ENCODE results near the gene NOVA2.

NOVA2 gene

DNA sequence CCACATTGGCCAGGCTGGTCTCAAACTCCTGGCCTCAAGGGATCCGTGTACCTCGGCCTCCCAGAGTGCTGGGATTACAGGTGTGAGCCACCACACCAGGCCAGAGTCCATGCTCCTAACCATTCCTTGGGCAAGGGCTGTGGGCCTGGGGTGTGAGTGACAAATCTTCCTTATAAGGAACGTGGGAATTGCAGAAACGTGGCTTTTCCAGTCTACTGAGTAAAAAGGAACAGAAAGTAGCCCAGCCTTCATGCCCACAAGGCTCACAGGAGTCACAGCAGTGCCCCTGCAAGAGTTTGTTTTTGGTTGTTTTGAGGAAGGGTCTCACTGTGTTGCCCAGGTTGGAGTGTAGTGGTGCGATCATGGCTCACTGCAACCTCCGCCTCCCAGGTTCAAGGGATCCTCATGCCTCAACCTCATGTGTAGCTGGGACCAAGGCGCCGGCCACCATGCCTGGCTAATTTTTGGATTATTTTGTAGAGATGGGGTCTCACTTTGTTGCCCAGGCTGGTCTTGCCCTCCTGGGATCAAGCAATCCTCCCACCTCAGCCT is 76.3 kb downstream of the NOVA2 start:
- TF ChIP-seq TEAD4 (IDR thresholded peaks at IDR 0.05) (no peak), TAF1 (IDR thresholded peaks at IDR 0.05; ENCODE audit: low read depth) (no peak), EP300 (IDR thresholded peaks at IDR 0.05; ENCODE audit: borderline replicate concordance) (no peak), CEBPB (IDR thresholded peaks at IDR 0.05) (no peak), ZBTB7A (IDR thresholded peaks at IDR 0.05; ENCODE audit: low read depth) (no peak), CREB1 (IDR thresholded peaks at IDR 0.05; ENCODE audit: low read depth) (no peak), FOXM1 (IDR thresholded peaks at IDR 0.05; ENCODE audit: borderline replicate concordance, low read depth) (no peak), YY1 (IDR thresholded peaks at IDR 0.05; ENCODE audit: low read depth) (no peak)
- TF ChIP-seq, protein P1, sequence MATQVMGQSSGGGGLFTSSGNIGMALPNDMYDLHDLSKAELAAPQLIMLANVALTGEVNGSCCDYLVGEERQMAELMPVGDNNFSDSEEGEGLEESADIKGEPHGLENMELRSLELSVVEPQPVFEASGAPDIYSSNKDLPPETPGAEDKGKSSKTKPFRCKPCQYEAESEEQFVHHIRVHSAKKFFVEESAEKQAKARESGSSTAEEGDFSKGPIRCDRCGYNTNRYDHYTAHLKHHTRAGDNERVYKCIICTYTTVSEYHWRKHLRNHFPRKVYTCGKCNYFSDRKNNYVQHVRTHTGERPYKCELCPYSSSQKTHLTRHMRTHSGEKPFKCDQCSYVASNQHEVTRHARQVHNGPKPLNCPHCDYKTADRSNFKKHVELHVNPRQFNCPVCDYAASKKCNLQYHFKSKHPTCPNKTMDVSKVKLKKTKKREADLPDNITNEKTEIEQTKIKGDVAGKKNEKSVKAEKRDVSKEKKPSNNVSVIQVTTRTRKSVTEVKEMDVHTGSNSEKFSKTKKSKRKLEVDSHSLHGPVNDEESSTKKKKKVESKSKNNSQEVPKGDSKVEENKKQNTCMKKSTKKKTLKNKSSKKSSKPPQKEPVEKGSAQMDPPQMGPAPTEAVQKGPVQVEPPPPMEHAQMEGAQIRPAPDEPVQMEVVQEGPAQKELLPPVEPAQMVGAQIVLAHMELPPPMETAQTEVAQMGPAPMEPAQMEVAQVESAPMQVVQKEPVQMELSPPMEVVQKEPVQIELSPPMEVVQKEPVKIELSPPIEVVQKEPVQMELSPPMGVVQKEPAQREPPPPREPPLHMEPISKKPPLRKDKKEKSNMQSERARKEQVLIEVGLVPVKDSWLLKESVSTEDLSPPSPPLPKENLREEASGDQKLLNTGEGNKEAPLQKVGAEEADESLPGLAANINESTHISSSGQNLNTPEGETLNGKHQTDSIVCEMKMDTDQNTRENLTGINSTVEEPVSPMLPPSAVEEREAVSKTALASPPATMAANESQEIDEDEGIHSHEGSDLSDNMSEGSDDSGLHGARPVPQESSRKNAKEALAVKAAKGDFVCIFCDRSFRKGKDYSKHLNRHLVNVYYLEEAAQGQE (IDR thresholded peaks at IDR 0.05; ENCODE audit: low read depth) = no peak

DNA sequence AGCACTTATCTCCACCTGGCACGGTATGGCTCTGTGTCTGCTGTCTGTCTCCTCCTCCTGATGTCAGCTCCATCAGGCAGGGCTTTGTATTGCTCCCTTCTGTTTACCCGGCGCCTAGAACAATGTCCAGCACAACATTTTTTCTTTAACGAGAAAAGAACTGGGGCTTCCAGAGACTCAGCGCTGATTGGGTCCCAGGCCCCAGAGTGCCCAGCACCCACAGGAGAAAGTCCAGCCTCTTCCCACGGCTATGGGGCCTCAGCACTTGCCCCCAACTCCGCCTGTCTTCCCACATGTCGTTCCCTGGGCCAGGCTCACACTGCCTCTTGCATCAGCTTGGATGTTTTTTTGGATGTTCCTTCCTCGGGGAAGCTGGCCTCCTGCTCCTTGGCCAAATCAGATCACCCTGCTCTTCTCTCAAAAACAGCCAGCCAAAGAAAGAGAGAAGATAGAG is 78.1 kb downstream of the NOVA2 start:
- TF ChIP-seq CREB1 (IDR thresholded peaks at IDR 0.05; ENCODE audit: low read depth) (no peak), NFIC (IDR thresholded peaks at IDR 0.05) (no peak), ZBTB7A (IDR thresholded peaks at IDR 0.05; ENCODE audit: low read depth) (no peak), RAD21 (IDR thresholded peaks at IDR 0.05; ENCODE audit: low read depth) (no peak), TAF1 (IDR thresholded peaks at IDR 0.05; ENCODE audit: low read depth) (no peak), TEAD4 (IDR thresholded peaks at IDR 0.05) (no peak), EP300 (IDR thresholded peaks at IDR 0.05; ENCODE audit: borderline replicate concordance) (no peak), CEBPB (IDR thresholded peaks at IDR 0.05) (no peak), TCF12 (IDR thresholded peaks at IDR 0.05; ENCODE audit: low read depth) (no peak)
- TF ChIP-seq, protein P2, sequence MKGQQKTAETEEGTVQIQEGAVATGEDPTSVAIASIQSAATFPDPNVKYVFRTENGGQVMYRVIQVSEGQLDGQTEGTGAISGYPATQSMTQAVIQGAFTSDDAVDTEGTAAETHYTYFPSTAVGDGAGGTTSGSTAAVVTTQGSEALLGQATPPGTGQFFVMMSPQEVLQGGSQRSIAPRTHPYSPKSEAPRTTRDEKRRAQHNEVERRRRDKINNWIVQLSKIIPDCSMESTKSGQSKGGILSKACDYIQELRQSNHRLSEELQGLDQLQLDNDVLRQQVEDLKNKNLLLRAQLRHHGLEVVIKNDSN (IDR thresholded peaks at IDR 0.05) = no peak

DNA sequence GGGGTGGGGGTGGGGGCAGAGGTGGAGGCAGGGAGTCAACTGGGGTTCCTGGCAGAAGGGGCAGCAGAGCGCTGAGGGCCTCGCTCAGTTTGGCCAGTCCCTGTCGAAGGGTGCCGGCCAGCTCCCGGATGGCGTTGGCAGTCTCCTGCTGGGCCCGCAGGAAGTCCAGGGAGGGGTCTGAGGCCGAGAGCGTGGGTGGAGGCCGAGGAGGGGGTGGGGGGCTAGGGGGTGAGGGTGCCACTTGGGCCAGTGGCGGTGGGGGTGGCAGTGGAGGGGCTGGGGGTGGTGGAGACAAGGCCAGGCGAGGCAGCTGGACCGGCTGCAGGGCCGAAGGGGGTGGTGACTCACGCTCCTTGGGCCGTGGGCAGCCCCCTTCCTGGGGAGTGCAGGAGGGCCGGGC is 82.8 kb downstream of the NOVA2 start:
- no peak for TF ChIP-seq RAD21 (IDR thresholded peaks at IDR 0.05; ENCODE audit: low read depth)
- TF ChIP-seq CEBPB (IDR thresholded peaks at IDR 0.05) = no peak
- no peak for TF ChIP-seq YY1 (IDR thresholded peaks at IDR 0.05; ENCODE audit: low read depth)
- no peak for TF ChIP-seq TCF12 (IDR thresholded peaks at IDR 0.05; ENCODE audit: low read depth)
- no peak for TF ChIP-seq TEAD4 (IDR thresholded peaks at IDR 0.05)
- TF ChIP-seq, protein P1 (IDR thresholded peaks at IDR 0.05; ENCODE audit: low read depth) = no peak
- no peak for TF ChIP-seq TAF1 (IDR thresholded peaks at IDR 0.05; ENCODE audit: low read depth)
- no peak for TF ChIP-seq EGR1 (IDR thresholded peaks at IDR 0.05)
- TF ChIP-seq NFIC (IDR thresholded peaks at IDR 0.05) = no peak
- TF ChIP-seq, protein P3, sequence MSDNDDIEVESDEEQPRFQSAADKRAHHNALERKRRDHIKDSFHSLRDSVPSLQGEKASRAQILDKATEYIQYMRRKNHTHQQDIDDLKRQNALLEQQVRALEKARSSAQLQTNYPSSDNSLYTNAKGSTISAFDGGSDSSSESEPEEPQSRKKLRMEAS (IDR thresholded peaks at IDR 0.05) = no peak
- TF ChIP-seq FOXM1 (IDR thresholded peaks at IDR 0.05; ENCODE audit: borderline replicate concordance, low read depth) = no peak
- no peak for TF ChIP-seq CREB1 (IDR thresholded peaks at IDR 0.05; ENCODE audit: low read depth)

DNA sequence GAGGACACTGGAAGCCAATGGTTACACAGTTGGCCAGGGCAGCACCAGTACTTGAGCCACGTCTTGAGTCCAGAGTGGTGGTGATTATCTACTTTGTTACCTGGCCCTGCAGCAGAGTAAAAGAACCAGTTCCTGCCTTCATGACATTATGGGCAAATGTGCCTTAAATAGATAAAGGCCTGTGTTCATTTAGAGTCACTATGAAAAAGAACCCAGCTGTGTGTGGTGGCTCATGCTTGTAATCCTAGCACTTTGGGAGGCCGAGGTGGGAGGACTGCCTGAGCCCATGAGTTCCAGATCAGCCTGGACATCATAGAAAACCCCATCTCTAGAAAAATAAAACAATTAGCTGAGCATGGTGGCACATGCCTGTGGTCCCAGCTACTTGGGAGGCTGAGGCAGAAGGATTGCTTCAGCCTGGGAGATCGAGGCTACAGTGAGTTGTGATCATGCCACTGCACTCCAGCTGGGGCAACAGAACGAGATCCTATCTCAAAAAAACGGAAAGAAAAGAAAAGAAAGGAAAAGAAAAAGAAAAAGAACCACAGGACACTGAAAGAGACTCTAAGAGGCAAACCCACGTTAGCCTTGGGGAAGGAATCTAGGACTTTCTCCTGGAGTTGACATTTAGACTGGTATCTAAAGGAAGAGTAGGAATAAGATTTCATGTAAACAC is 84.3 kb downstream of the NOVA2 start:
- TF ChIP-seq, protein P1 (IDR thresholded peaks at IDR 0.05; ENCODE audit: low read depth) = no peak
- no peak for TF ChIP-seq TCF12 (IDR thresholded peaks at IDR 0.05; ENCODE audit: low read depth)
- no peak for TF ChIP-seq EGR1 (IDR thresholded peaks at IDR 0.05)
- no peak for TF ChIP-seq FOXM1 (IDR thresholded peaks at IDR 0.05; ENCODE audit: borderline replicate concordance, low read depth)
- TF ChIP-seq TEAD4 (IDR thresholded peaks at IDR 0.05) = no peak
- TF ChIP-seq ZBTB7A (IDR thresholded peaks at IDR 0.05; ENCODE audit: low read depth) = no peak
- no peak for TF ChIP-seq RAD21 (IDR thresholded peaks at IDR 0.05; ENCODE audit: low read depth)
- TF ChIP-seq, protein P3 (IDR thresholded peaks at IDR 0.05) = no peak

Measured in Ishikawa (cell line).